NCI-H2196 treated with DMSO at 0.1 percent for 48 hours (cell line): Measurements from ENCODE around the gene CEBPG.
A peak's percentile ranks its signal among the peaks of the same experiment; 100 is the strongest.

Experiments
- DNase-seq: peaks from one replicate; lab custom pipeline; 2025; ENCODE audit not compliant: unreplicated experiment; lab: John Stamatoyannopoulos, UW

The CEBPG gene

GRCh38 chr19:33373453-33374235 lies at the start of gene CEBPG:
CEBPG (plus strand) TSS chr19:33373709; CDS start chr19:33379240, 5,531 bp downstream.
- peak; percentile 70 for DNase-seq

GRCh38 chr19:33324628-33325027 lies 48.9 kb upstream of the CEBPG start:
- DNase-seq = no peak

GRCh38 chr19:33325920-33326319 lies 47.6 kb upstream of the CEBPG start:
- DNase-seq = peak; percentile 26

- DNase-seq = no peak
Measured at GRCh38 chr19:33329060-33329459, 44.4 kb upstream of the CEBPG start.

GRCh38 chr19:33329736-33330135 lies 43.8 kb upstream of the CEBPG start:
- DNase-seq = no peak

GRCh38 chr19:33332248-33332647 lies 41.3 kb upstream of the CEBPG start:
- DNase-seq = no peak

- no peak for DNase-seq
Measured at GRCh38 chr19:33333151-33333550, 40.4 kb upstream of the CEBPG start.

- no peak for DNase-seq
Measured at GRCh38 chr19:33333642-33334041, 39.9 kb upstream of the CEBPG start.

GRCh38 chr19:33334271-33334670 lies 39.2 kb upstream of the CEBPG start:
- DNase-seq = no peak

GRCh38 chr19:33335446-33335845 lies 38.1 kb upstream of the CEBPG start:
- DNase-seq = no peak

GRCh38 chr19:33339016-33339984 lies 34.2 kb upstream of the CEBPG start:
- no peak for DNase-seq

GRCh38 chr19:33340991-33341390 lies 32.5 kb upstream of the CEBPG start:
- DNase-seq = no peak

- no peak for DNase-seq
Measured at GRCh38 chr19:33343301-33343700, 30.2 kb upstream of the CEBPG start.

- DNase-seq = no peak
Measured at GRCh38 chr19:33343859-33344572, 29.5 kb upstream of the CEBPG start.

GRCh38 chr19:33344573-33344925 lies 29.0 kb upstream of the CEBPG start:
- no peak for DNase-seq

- no peak for DNase-seq
Measured at GRCh38 chr19:33345163-33345562, 28.3 kb upstream of the CEBPG start.

GRCh38 chr19:33346665-33347064 lies 26.8 kb upstream of the CEBPG start:
- no peak for DNase-seq

- no peak for DNase-seq
Measured at GRCh38 chr19:33347300-33347699, 26.2 kb upstream of the CEBPG start.

- no peak for DNase-seq
Measured at GRCh38 chr19:33348301-33349010, 25.1 kb upstream of the CEBPG start.
